Posterior vena cava (tissue), 2 donors: ENCODE results near the gene NFE2L2. TPM values are rescaled to one million over a fixed set of nuclear protein-coding genes. Genes with fewer than 3 reads are reported as not detected.
"Not testable (repeated sequence)": the region's sequence is repeated elsewhere in the genome, so short reads cannot be mapped to it uniquely, and the experiment has no call there.

ENCODE experiments used
- DNase-seq: peaks from one replicate; pipeline ENCODE4 v3.0.0-alpha.2; 2020; ENCODE audit warnings: low spot score
- intact Hi-C, 2 donors: fragments of 100-400 bp; cut with DNase I; formaldehyde crosslinking; loops; one replicate each; pipeline versions ENCODE4 v1.14.1 to v1.14.2; 2022 to 2023
- total RNA-seq, 2 donors: library from RNA; stranded (reverse); fragmentation: NEBNext Ultra II Directional; extraction: Animal tissue kit (Norgen Biotek cat#: 25700); gene quantifications; one replicate each; pipeline ENCODE4 v1.2.1, GENCODE V29; 2021
- donor health status: DM: yes; HTN: yes; CAD: no.
- donor health status: DM: yes; HTN: yes; CAD: no.

NFE2L2 gene
- total RNA-seq, 2 donors from 2014 or later = 82.8 to 87.5 TPM

- intact Hi-C loops = loop anchor here (5.0 to 10.0 kb wide), 4 partner anchors 48 to 98 kb away; partner anchors contain the start of gene HNRNPA3 (in 2 of the 2)
Measured at GRCh38 chr2:177262958-177263450, 1.5 kb downstream of the NFE2L2 start.

DNA sequence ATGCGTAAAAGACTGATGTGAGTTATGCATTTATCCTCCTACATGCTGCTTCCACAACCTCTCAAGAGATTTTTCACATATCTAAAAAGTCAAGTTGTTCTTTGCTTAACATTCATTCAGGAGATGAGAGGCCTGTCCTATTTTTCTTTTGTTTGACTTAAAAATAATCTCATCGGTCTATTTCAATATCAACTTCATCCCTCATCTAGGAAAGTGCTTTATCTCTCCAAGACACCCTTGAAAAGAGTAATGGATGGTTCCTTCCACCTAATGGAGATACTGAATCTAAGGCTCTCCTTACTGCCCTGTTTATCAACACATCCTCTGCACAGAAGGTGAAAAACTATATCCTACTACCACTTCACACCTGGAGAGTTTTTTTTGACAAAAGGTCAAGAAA is 2.4 kb downstream of the NFE2L2 start:
- no peak for DNase-seq

More at GRCh38 chr2:177262958-177263450, 1.5 kb downstream of the NFE2L2 start:
- no peak for DNase-seq

DNA sequence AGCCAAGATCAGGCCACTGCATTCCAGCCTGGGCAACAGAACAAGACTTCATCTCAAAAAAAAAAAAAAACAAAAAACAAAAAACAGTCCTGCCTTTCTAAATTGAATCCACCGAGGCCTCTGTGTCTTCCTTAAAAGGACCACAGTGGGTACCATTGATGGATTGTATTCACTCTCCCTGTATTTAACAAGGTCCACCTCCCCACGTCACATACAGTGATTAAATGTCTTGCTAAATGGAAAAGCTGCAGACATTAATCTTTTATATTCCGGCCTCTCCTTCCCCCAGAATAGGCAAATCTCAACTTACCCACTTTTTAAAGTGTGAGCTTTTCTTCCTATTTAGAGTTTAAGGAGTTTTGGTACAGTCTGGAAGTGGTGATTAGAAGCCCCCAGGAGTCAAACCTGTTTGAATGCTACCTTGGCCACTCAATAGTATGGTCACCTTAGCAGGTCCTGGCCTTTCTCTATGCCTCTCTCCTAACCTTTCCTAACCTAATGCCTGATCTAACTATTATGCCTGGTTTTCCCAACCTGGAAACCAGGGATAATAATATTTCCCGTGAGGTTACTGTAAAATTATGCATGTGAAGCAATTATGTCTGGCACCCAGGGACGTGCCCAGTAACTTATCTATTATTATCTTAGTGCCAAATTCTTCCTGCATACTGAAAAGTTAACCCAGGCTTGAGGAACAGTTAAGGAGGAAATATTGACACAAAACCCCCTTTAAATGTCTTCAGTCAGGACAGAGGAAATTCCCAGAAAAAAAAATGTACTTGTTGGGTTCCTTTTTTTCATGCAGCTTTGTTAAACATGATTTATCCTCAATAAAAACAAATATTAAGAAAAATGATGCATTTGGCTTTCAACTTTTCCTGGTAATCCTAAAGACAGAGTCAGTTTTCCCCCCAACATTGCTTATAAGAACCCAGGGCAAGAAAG is 3.1 kb downstream of the NFE2L2 start:
- intact Hi-C loops = loop anchor here (5.0 to 10.0 kb wide), 4 partner anchors 47 to 97 kb away; partner anchors contain the start of gene HNRNPA3 (in 2 of the 2)
- no peak for DNase-seq

More for the DNA sequence above, 2.4 kb downstream of the NFE2L2 start:
- intact Hi-C loops = loop anchor here (5.0 to 10.0 kb wide), 4 partner anchors 47 to 97 kb away; partner anchors contain the start of gene HNRNPA3 (in 2 of the 2)

DNA sequence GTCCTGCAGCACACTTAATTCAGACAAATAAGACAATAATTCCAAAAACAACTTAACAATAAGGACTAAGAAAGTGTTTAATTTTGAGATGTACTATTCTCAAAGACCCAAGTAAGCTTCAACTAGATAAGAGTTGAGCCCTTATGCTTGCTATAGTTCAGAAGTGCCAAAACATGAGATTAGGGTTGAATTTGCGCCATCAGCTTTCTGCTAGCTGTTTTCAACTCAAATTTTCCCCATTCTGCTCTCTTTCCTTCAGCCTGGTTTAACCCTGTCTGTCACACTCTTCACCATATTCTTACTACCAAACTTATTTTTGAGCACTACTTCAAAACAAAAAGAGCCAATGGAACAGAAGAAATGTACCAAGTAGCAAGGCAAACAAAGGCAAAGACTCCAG is 4.1 kb downstream of the NFE2L2 start:
- DNase-seq = no peak
- intact Hi-C loops = loop anchor here (5.0 to 10.0 kb wide), 4 partner anchors 46 to 96 kb away; partner anchors contain the start of gene HNRNPA3 (in 2 of the 2)

GRCh38 chr2:177258059-177258458 is 6.5 kb downstream of the NFE2L2 start:
- intact Hi-C loops = no loop called here
- DNase-seq = no peak

GRCh38 chr2:177257471-177257870 is 7.1 kb downstream of the NFE2L2 start:
- no peak for DNase-seq
- intact Hi-C loops = no loop called here

DNA sequence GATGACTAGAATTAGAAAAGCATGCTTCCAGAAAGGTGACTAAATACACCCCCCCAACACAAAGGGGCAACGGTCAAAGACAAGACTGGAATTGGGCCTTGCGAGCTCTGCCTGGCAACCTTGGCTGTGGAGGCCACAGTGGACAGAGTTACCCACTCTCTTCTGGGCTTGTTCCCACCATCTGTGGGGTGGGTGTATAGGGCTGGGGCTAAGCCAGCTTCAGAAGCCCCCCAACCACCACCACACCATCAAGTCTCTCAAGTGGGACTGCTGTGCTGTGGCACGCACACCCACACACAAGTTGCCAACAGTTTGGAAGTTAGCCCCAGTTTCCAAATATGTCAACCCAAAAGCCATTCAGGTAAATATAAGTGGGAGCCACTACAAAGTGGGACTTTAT is 7.8 kb downstream of the NFE2L2 start:
- intact Hi-C loops = no loop called here
- no peak for DNase-seq

GRCh38 chr2:177256026-177256425 is 8.5 kb downstream of the NFE2L2 start:
- intact Hi-C loops = no loop called here
- no peak for DNase-seq

GRCh38 chr2:177255227-177255601 is 9.3 kb downstream of the NFE2L2 start:
- intact Hi-C loops = loop anchor here in 1 of 2 donors (1.0 kb wide), 1 partner anchor 36 kb away; no protein-coding TSS in a partner anchor
- no peak for DNase-seq

DNA sequence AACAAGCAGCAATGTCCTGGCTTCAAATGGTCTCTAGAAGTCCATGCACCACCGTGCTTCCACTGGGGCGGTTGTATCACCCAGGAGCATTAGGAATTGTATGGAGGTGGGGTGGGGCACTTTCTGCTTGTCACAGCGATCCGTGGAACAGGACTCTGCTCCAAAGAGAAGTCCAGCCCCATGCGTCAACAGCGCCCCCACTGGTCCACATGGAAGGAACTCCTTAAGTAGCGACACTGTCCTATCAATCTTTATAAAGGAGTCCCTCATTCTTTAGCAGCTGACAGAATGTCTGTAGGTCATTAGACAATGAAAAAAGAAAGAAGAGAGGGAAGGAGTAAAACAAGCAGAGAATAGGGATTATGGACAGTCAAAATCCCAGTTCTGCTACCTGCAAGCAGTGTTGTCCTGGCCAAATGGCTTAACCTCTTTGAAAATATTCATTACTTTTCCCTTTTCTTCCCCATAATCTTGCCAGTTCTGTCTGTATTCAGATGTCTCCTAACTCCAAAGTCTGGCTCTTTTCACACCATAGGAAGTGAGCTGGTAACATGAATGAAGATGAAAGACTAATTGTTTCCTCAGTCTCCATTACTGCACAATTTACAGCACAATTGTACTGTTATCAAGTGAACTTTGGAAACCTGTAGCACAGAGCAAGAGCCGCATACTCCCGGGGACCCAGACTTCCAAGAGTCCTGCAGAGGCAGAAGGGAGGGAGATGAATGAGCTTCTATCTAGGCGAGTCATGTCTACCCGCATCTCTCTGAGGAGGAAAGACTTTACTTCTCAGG is 9.9 kb downstream of the NFE2L2 start:
- no peak for DNase-seq
- intact Hi-C loops = loop anchor here in 1 of 2 donors (1.0 kb wide), 1 partner anchor 37 kb away; no protein-coding TSS in a partner anchor

- intact Hi-C loops = no loop called here
- DNase-seq = no peak
Measured at GRCh38 chr2:177253704-177254103, 10.8 kb downstream of the NFE2L2 start.

DNA sequence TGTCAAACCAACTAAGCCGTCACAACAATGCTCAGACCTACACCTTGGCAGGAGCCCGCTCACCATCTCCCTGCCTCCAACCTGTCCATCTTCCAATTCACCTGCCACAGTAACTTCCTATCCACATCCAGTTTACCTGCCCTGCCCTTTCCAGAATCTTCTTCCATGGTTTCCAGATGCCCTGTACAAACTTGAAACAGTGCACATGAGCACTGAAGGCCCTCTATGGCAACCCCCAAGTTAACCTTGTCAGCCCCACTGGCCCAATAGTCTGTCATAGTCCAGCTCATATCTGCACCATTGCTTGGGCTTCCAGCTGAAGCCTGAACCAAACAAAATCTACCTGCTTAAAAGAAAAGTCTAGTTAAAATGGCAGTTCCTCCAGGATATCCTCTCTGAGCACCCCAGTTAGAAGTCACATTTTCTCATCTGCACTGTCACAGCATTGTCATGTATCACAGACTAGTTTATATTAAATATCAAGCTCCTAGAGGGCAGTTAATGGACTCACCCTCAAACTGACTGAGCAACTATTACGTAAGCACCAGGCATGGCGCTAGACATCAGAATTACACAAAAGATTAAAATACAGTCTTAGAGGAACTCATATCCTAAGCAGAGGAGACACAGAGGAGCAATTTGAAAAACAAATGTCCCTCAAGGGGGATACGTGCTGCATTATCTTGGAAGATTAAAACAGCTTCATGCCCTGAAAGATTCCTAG is 11.6 kb downstream of the NFE2L2 start:
- no peak for DNase-seq
- intact Hi-C loops = no loop called here

- DNase-seq = no peak
- intact Hi-C loops = no loop called here
Measured at GRCh38 chr2:177251165-177251542, 13.4 kb downstream of the NFE2L2 start.

DNA sequence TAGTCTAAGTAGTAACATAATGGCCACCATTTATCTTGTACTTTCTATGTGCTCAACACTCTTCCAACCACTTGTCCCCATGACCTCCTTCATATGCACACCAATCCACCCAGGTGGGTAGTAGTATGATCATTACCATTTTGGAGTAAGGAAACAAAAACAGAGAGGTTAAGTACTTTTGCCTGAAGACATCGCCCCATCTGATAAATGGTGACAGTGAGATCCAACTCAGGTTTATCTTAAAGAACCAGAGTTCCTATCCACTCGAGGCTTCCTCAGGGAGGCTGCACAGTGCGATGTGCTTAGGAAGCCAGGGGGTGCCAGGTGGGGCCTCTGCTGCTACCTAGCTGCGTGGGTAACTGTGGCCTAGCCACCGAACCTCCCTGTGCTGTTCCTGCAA is 14.1 kb downstream of the NFE2L2 start:
- DNase-seq = no peak
- intact Hi-C loops = no loop called here

DNA sequence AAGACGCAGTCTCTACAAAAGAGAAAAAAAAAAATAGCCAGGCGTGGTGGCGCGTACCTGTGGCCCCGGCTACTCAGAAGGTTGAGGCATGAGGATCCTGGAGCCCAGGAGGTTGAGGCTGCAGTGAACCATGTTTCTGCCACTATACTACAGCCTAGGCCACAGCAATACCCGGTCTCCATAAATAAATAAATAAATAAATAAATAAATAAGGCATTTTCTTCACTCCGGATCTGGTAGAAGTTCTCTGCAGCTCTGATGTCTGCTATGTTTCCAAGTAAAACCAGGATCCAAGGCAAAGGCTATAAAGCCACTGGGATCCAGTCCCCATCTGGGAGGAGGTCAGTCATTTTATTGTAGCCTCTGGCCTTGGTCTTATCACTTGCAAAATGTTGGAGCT is 15.5 kb downstream of the NFE2L2 start:
- no peak for DNase-seq
- intact Hi-C loops = no loop called here

- intact Hi-C loops = no loop called here
- no peak for DNase-seq
Measured at GRCh38 chr2:177247693-177248262, 16.7 kb downstream of the NFE2L2 start.

DNA sequence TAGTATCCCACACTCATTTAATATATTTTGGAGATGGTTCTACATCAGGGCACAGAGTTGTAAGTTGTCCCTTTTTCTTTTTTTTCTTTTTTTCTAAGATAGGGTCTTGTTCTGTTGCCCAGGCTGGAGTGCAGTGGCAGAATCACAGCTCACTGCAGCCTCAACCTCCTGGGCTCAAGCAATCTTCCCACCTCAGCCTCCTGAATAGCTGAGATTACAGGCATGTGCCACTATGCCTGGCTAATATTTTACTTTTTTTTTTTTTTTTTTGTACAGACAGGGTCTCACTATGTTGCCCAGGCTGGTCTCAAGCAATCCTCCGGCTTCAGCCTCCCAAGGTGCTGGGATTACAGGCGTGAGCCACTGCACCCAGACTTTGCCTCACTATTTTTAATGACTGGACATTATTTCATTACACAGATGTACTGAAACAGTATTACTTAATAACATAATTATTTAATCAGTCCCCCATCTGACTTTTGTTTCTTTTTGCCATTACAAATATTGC is 17.9 kb downstream of the NFE2L2 start:
- intact Hi-C loops, DNase-seq: not testable (repeated sequence)

DNA sequence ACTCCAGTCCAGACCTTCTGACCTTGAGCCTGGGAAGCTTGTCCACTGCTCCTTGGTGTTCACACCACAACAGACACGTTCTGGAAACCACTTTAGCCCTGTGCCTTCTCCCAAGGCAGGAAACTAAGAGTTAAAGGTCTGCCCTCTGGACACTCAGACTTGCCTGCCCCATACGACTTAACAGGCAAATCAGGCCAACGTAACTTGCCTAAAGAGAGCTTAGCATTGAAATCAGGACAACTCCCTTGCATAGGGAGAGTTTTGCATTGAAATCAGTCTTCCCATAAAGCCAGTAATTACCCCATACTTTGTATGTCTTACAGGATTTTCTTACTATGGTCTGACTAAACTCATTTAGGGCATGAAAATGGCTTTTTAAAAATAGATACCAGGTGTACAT is 18.5 kb downstream of the NFE2L2 start:
- DNase-seq = no peak
- intact Hi-C loops = no loop called here
